HepG2 (cell line): ENCODE measurements around the gene SUN5. TPM values are rescaled to one million over a fixed set of nuclear protein-coding genes. Genes with fewer than 3 reads are reported as not detected.

Experiments
- ATAC-seq: fragments of 200-7000 bp; cut with Tn5 transposase; 3 replicates; pipeline ENCODE4 v1.9.1; 2020; ENCODE audit warnings: mild to moderate bottlenecking, moderate library complexity
- BruUV-seq: library from RNA; stranded (reverse); fragments of 400-500 nt; replicated peaks from 2 replicates; lab custom pipeline; 2021; lab: Mats Ljungman, UMichigan
- CTCF ChIA-PET: fragments of 300-600 bp; formaldehyde crosslinking; extraction: SDS; loops from one replicate; lab custom pipeline; 2021; ENCODE audit warnings: low total read pairs, inconsistent platforms, low intra/inter-chr PET ratio; lab: Yijun Ruan, JAX
- POLR2A ChIA-PET: fragments of 350-600 bp; sonication (Branson Sonifier 250); formaldehyde crosslinking; loops from one replicate; lab custom pipeline; 2020; ENCODE audit warnings: antibody characterized with exemption, inconsistent platforms; lab: Yijun Ruan, JAX
- DNase-seq: peaks from one replicate; pipeline ENCODE4 v3.0.0-alpha.2; 2015; ENCODE audit warnings: low spot score
- FAIRE-seq: peaks from 3 replicates; lab custom pipeline; 2011; peaks lifted over from hg19 to GRCh38; lab: Jason Lieb, UNC
- H2AFZ ChIP-seq: one replicate; pipeline ENCODE4 v1.6.1; 2011; ENCODE audit warnings: low read length, inconsistent platforms
- H3K27ac ChIP-seq: fragments of 300-600 bp; 3 replicates; pipeline ENCODE4 v1.8.0; 2011; ENCODE audit warnings: mixed run types, mild to moderate bottlenecking, mixed read lengths, low read length, inconsistent platforms; ENCODE audit not compliant: insufficient read depth; ENCODE audit errors: extremely low read length
- H3K27me3 ChIP-seq, 2 experiments: fragments of 200-600 bp in 1 of 2; 2 replicates in 1 of 2; 3 replicates in 1 of 2; pipeline versions ENCODE4 v1.6.0 to v1.8.0; 2011; ENCODE audit warnings: low read length in 2 of 2, mild to moderate bottlenecking in 2 of 2, moderate library complexity in 2 of 2, inconsistent platforms in 1 of 2; ENCODE audit not compliant: insufficient read depth in 2 of 2, control insufficient read depth in 1 of 2
- H3K36me3 ChIP-seq, 2 experiments: fragments of 200-600 bp in 1 of 2; replicated peaks in 1 of 2; 2 replicates in 1 of 2; 3 replicates in 1 of 2; pipeline versions ENCODE4 v1.5.1 to v1.8.0; 2011; ENCODE audit warnings: low read length in 2 of 2, inconsistent platforms in 1 of 2; ENCODE audit not compliant: insufficient read depth in 2 of 2, control insufficient read depth in 1 of 2
- H3K4me1 ChIP-seq: 2 replicates; pipeline ENCODE4 v1.5.1; 2012; ENCODE audit warnings: low read length, inconsistent platforms; ENCODE audit not compliant: insufficient read depth
- H3K4me2 ChIP-seq: 2 replicates; pipeline ENCODE4 v1.6.0; 2011; ENCODE audit warnings: low read depth, low read length, inconsistent platforms
- H3K4me3 ChIP-seq, 3 experiments: fragments of 200-600 bp in 1 of 3; sonication (generic), shearing (Covaris generic) in 1 of 3; replicated peaks in 1 of 3; 2 replicates each; pipeline ENCODE4 v1.5.1; 2011 to 2016; ENCODE audit warnings: low read length in 3 of 3, inconsistent platforms in 2 of 3, low read depth in 2 of 3, mild to moderate bottlenecking in 2 of 3, control low read depth in 1 of 3, mixed read lengths in 1 of 3; ENCODE audit not compliant: insufficient read depth in 1 of 3
- H3K79me2 ChIP-seq: one replicate; pipeline ENCODE4 v1.6.1; 2011; ENCODE audit warnings: low read length, inconsistent platforms; ENCODE audit not compliant: insufficient read depth
- H3K9ac ChIP-seq: 2 replicates; pipeline ENCODE4 v1.6.0; 2011; ENCODE audit warnings: mild to moderate bottlenecking, low read depth, low read length, inconsistent platforms; ENCODE audit not compliant: insufficient read depth
- H3K9me3 ChIP-seq: 2 replicates; pipeline ENCODE4 v1.5.1; 2012; ENCODE audit warnings: mild to moderate bottlenecking, low read length
- H4K20me1 ChIP-seq: 2 replicates; pipeline ENCODE4 v1.6.0; 2011; ENCODE audit warnings: inconsistent platforms, mild to moderate bottlenecking, low read length, moderate library complexity; ENCODE audit not compliant: insufficient read depth
- ATF6 ChIP-seq: sonication (generic); formaldehyde crosslinking; conservative IDR thresholded peaks from 2 replicates; pipeline ENCODE4 v1.4.0; 2020; ENCODE audit warnings: missing genetic modification reagents
- CBX2 ChIP-seq, 2 experiments: fragments of 200-600 bp in 1 of 2; sonication (generic); formaldehyde crosslinking in 1 of 2; IDR thresholded peaks; 2 replicates each; pipeline versions ENCODE4 v1.7.0 to v1.8.1; 2018 to 2022; ENCODE audit warnings: low read depth in 2 of 2, low read length in 1 of 2, mild to moderate bottlenecking in 1 of 2, missing genetic modification reagents in 1 of 2
- ERF ChIP-seq: IDR thresholded peaks from 2 replicates; pipeline ENCODE4 v1.6.1; 2018; ENCODE audit warnings: missing biosample characterization, missing genetic modification reagents
- PHF8 ChIP-seq: sonication (generic); formaldehyde crosslinking; IDR thresholded peaks from 2 replicates; pipeline ENCODE4 v1.5.0; 2020; ENCODE audit warnings: missing genetic modification reagents
- REL ChIP-seq: sonication (generic); formaldehyde crosslinking; conservative IDR thresholded peaks from 2 replicates; pipeline ENCODE4 v1.8.0; 2022; ENCODE audit warnings: mild to moderate bottlenecking, missing genetic modification reagents, moderate library complexity
- RFXANK ChIP-seq: IDR thresholded peaks from 2 replicates; pipeline ENCODE4 v1.6.1; 2016
- STAT6 ChIP-seq: sonication (generic); formaldehyde crosslinking; IDR thresholded peaks from 2 replicates; pipeline ENCODE4 v1.4.0; 2020; ENCODE audit warnings: missing genetic modification reagents, mild to moderate bottlenecking, borderline replicate concordance
- ZKSCAN5 ChIP-seq: sonication (generic); formaldehyde crosslinking; IDR thresholded peaks from 2 replicates; pipeline ENCODE4 v1.5.1; 2020; ENCODE audit warnings: mild to moderate bottlenecking, missing genetic modification reagents
- ZNF33A ChIP-seq: sonication (generic); formaldehyde crosslinking; IDR thresholded peaks from 2 replicates; pipeline ENCODE4 v1.5.1; 2020; ENCODE audit warnings: missing genetic modification reagents, mild to moderate bottlenecking, moderate library complexity, borderline replicate concordance
- ZNF746 ChIP-seq: sonication (generic); formaldehyde crosslinking; IDR thresholded peaks from 2 replicates; pipeline ENCODE4 v1.8.0; 2022; ENCODE audit warnings: mild to moderate bottlenecking, missing genetic modification reagents
- ZSCAN30 ChIP-seq: sonication (generic); formaldehyde crosslinking; IDR thresholded peaks from 2 replicates; pipeline ENCODE4 v1.5.0; 2020; ENCODE audit warnings: mild to moderate bottlenecking, missing genetic modification reagents
- in situ Hi-C: cut with HindIII; loops from 2 replicates; pipeline ENCODE4 v1.10.0; 2017; ENCODE audit warnings: low pct_unique_long_range_greater_than_20kb; ENCODE audit not compliant: extremely low pct_ligation_motif_present
- intact Hi-C: fragments of 100-400 bp; cut with micrococcal nuclease; formaldehyde crosslinking; loops from one replicate; pipeline ENCODE4 v1.10.0; 2022; ENCODE audit not compliant: unreplicated experiment
- polyA plus RNA-seq, 8 experiments: library from polyadenylated mRNA; depleted of rRNA in 3 of 8; stranded (reverse) in 7 of 8; unstranded in 1 of 8; fragments of >200 nt; fragmentation: Illumina TruSeq in 4 of 8; extraction: Trizol in 4 of 8; gene quantifications; 2 replicates each; pipeline versions ENCODE4 v1.2.1 to v1.2.3, GENCODE V29; 2011 to 2016; ENCODE audit warnings: low read depth in 4 of 8, missing spikeins in 1 of 8, mixed read lengths in 1 of 8; ENCODE audit not compliant: insufficient read depth in 1 of 8
- total RNA-seq, 5 experiments: library from RNA; depleted of rRNA; stranded (reverse); fragments of >200 nt; fragmentation: Illumina TruSeq; extraction: Trizol; gene quantifications; 2 replicates each; pipeline ENCODE4 v1.2.3, GENCODE V29; 2016; ENCODE audit warnings: low read depth in 1 of 5

The SUN5 gene
- total and polyA plus RNA-seq, 2 of the 13 experiments (the other 11 are each of a cell fraction or from before 2014, with no cell fraction given) = not detected

GRCh38 chr20:32958574-32958973 lies 45.7 kb downstream of the SUN5 start:
- no peak overlapping the region for H3K4me2 ChIP-seq
- H3K27ac ChIP-seq = no peak overlapping the region
- H3K4me1 ChIP-seq = peaks cover 7% of the 10 kb centered on the region; the same call in 1 of the 2 replicates
- H3K9ac ChIP-seq = no peak overlapping the region
- no peak overlapping the region for H2AFZ ChIP-seq
- no peaks in the 10 kb centered on the region for H3K79me2 ChIP-seq
- no peaks in the 10 kb centered on the region for H3K36me3 ChIP-seq
- intact Hi-C loops = no loop called here
- no TSS peak for BruUV-seq
- no peak for TF ChIP-seq ATF6 (CRISPR knock-in tag)
- no peak for TF ChIP-seq ZKSCAN5 (CRISPR knock-in tag)
- no peak for TF ChIP-seq ZNF33A (CRISPR knock-in tag)
- TF ChIP-seq RFXANK = no peak
- TF ChIP-seq ZSCAN30 (CRISPR knock-in tag) = no peak
- no peak for TF ChIP-seq ZNF746
- TF ChIP-seq CBX2 (IDR thresholded peaks at IDR 0.05; ENCODE audit: low read depth, low read length) = no peak
- no peak for TF ChIP-seq CBX2 (CRISPR knock-in tag; IDR thresholded peaks at IDR 0.05; ENCODE audit: low read depth)
- no peak for TF ChIP-seq STAT6 (CRISPR knock-in tag)
- no peak for TF ChIP-seq REL (CRISPR knock-in tag)
- TF ChIP-seq ERF = no peak
- TF ChIP-seq PHF8 (CRISPR knock-in tag) = no peak
- H3K27me3 ChIP-seq = peaks cover 15 to 51% of the 10 kb centered on the region in 2 experiments
- in situ Hi-C loops = no loop called here
- ChIA-PET CTCF (no interaction called here), POLR2A (no interaction called here)
- FAIRE-seq = no peak
- no peaks in the 10 kb centered on the region for H4K20me1 ChIP-seq
- DNase-seq = no peak
- no peak for ATAC-seq
- H3K4me3 ChIP-seq = no peak overlapping the region
- H3K9me3 ChIP-seq = peaks cover 6% of the 10 kb centered on the region; the same call in 1 of the 2 replicates
